ENCODE results near the gene TSPAN2. TPM values are rescaled to one million over a fixed set of nuclear protein-coding genes. Genes with fewer than 3 reads are reported as not detected.

TSPAN2 gene
- total and polyA plus RNA-seq, 2 donors (not counting 3 experiments of a cell fraction or from before 2014, with no cell fraction given) = 1.5 to 5.0 TPM

- Histone ChIP-seq H3K4me1 (ENCODE audit: control insufficient read depth, extremely low read depth, insufficient read depth, low read length) (peaks cover 22% of the 10 kb centered on the region), H3K4me2 (ENCODE audit: insufficient read depth, low read length) (peak overlapping the region; percentile 49), H3K79me2 (ENCODE audit: control insufficient read depth, insufficient read depth, low read length) (no peaks in the 10 kb centered on the region), H3K9me3 (replicated peaks; ENCODE audit: control insufficient read depth, insufficient read depth, low read length) (no peaks in the 10 kb centered on the region), H3K27me3 (ENCODE audit: control insufficient read depth in 2 of 2, insufficient read depth in 2 of 2, low read length in 2 of 2) (no peaks in the 10 kb centered on the region), H3K27ac (ENCODE audit: insufficient read depth, low read depth, low read length) (peak overlapping the region; percentile 86), H2AFZ (ENCODE audit: low read depth, low read length) (peak overlapping the region; percentile 28), H3K36me3 (ENCODE audit: control insufficient read depth in 2 of 2, extremely low read depth in 1 of 2, insufficient read depth in 2 of 2, low read length in 2 of 2) (no peaks in the 10 kb centered on the region), H3K9ac (replicated peaks; ENCODE audit: extremely low read depth, insufficient read depth, low read length) (peak overlapping the region; percentile 67), H3K9me1 (replicated peaks; ENCODE audit: control insufficient read depth, extremely low read depth, insufficient read depth, low read length) (no peaks in the 10 kb centered on the region), H4K20me1 (replicated peaks; ENCODE audit: control insufficient read depth, extremely low read depth, insufficient read depth, low read length) (no peaks in the 10 kb centered on the region), H3K4me3 (replicated peaks in 1 of 3; ENCODE audit: insufficient read depth in 1 of 3, low read depth in 1 of 3, low read length in 3 of 3) (no peak overlapping the region)
- FAIRE-seq = peak; percentile 93
- TF ChIP-seq MYC (IDR thresholded peaks at IDR 0.05; ENCODE audit: low read depth, low read length) = no peak
- TF ChIP-seq POLR2AphosphoS5 (IDR thresholded peaks at IDR 0.05; ENCODE audit: insufficient read depth, low read depth, low read length) = peak; percentile 28
- TF ChIP-seq GATA2 (IDR thresholded peaks at IDR 0.05; ENCODE audit: insufficient read depth, insufficient read length, low read depth, low read length) = peak; percentile 50
- ChIA-PET CTCF (interaction anchor here (1.6 kb wide), 1 partner anchor 10 kb away, joined by 7 read pairs; no protein-coding TSS in a partner anchor), POLR2A (no interaction called here)
- intact Hi-C loops (cut with micrococcal nuclease) (loop anchor here (1.0 to 10.0 kb wide), 3 partner anchors 23 to 388 kb away; partner anchors contain the start of genes CSDE1 and DENND2C), dilution Hi-C loops (cut with MboI; ENCODE audit: extremely low pct_ligation_motif_present, low sequenced_read_pairs) (no loop called here)
- BruUV-seq (replicated peaks) = no TSS peak
- peak; percentile 68 for DNase-seq (ENCODE audit: low read depth, low spot score)
Measured at GRCh38 chr1:115062542-115063004, 26.7 kb downstream of the TSPAN2 start.

GRCh38 chr1:115060501-115060900, 28.8 kb downstream of the TSPAN2 start:
- no peaks in the 10 kb centered on the region for H3K79me2 ChIP-seq (ENCODE audit: control insufficient read depth, insufficient read depth, low read length)
- dilution Hi-C loops (cut with MboI; ENCODE audit: extremely low pct_ligation_motif_present, low sequenced_read_pairs) = no loop called here
- no peak for FAIRE-seq

More at GRCh38 chr1:115060501-115060900, 28.8 kb downstream of the TSPAN2 start:
- Histone ChIP-seq H3K9me1 (replicated peaks; ENCODE audit: control insufficient read depth, extremely low read depth, insufficient read depth, low read length) (no peaks in the 10 kb centered on the region), H3K27ac (ENCODE audit: insufficient read depth, low read depth, low read length) (no peak overlapping the region), H3K9ac (replicated peaks; ENCODE audit: extremely low read depth, insufficient read depth, low read length) (no peak overlapping the region), H3K36me3 (ENCODE audit: control insufficient read depth in 2 of 2, extremely low read depth in 1 of 2, insufficient read depth in 2 of 2, low read length in 2 of 2) (no peaks in the 10 kb centered on the region), H3K27me3 (ENCODE audit: control insufficient read depth in 2 of 2, insufficient read depth in 2 of 2, low read length in 2 of 2) (no peaks in the 10 kb centered on the region), H3K4me2 (ENCODE audit: insufficient read depth, low read length) (no peak overlapping the region), H3K4me3 (replicated peaks in 1 of 3; ENCODE audit: insufficient read depth in 1 of 3, low read depth in 1 of 3, low read length in 3 of 3) (no peak overlapping the region), H2AFZ (ENCODE audit: low read depth, low read length) (no peak overlapping the region), H3K4me1 (ENCODE audit: control insufficient read depth, extremely low read depth, insufficient read depth, low read length) (peaks cover 25% of the 10 kb centered on the region), H4K20me1 (replicated peaks; ENCODE audit: control insufficient read depth, extremely low read depth, insufficient read depth, low read length) (no peaks in the 10 kb centered on the region), H3K9me3 (replicated peaks; ENCODE audit: control insufficient read depth, insufficient read depth, low read length) (no peaks in the 10 kb centered on the region)
- intact Hi-C loops (cut with micrococcal nuclease) = loop anchor here (10.0 kb wide), 2 partner anchors 306 to 386 kb away; partner anchors contain the start of genes CSDE1 and DENND2C
- no peak for DNase-seq (ENCODE audit: low read depth, low spot score)
- ChIA-PET POLR2A (no interaction called here), CTCF (no interaction called here)
- TF ChIP-seq EZH2 (IDR thresholded peaks at IDR 0.05; ENCODE audit: borderline replicate concordance, low read depth, low read length, severe bottlenecking) = no peak
- TF ChIP-seq GATA2 (IDR thresholded peaks at IDR 0.05; ENCODE audit: insufficient read depth, insufficient read length, low read depth, low read length) = no peak
- no peak for TF ChIP-seq POLR2A (IDR thresholded peaks at IDR 0.05; ENCODE audit: low read depth, low read length)
- TF ChIP-seq FOS (IDR thresholded peaks at IDR 0.05; ENCODE audit: borderline replicate concordance, insufficient read depth, low read length) = no peak
- TF ChIP-seq POLR2AphosphoS5 (IDR thresholded peaks at IDR 0.05; ENCODE audit: insufficient read depth, low read depth, low read length) = no peak
- TF ChIP-seq JUN (IDR thresholded peaks at IDR 0.05; ENCODE audit: borderline replicate concordance, insufficient read depth, insufficient read length, low read depth) = no peak
- TF ChIP-seq MAX (IDR thresholded peaks at IDR 0.05; ENCODE audit: insufficient read depth, insufficient read length) = no peak
- no peak for TF ChIP-seq CTCF (IDR thresholded peaks at IDR 0.05; ENCODE audit: extremely low read depth in 1 of 2, insufficient read depth in 1 of 2, low read depth in 1 of 2, low read length in 2 of 2)
- TF ChIP-seq MYC (IDR thresholded peaks at IDR 0.05; ENCODE audit: low read depth, low read length) = no peak
- no TSS peak for BruUV-seq (replicated peaks)

All from endothelial cell of umbilical vein (primary cell).